ENCODE data around the gene CD300H. TPM values are rescaled to one million over a fixed set of nuclear protein-coding genes. Genes with fewer than 3 reads are reported as not detected.

The CD300H gene
- total RNA-seq, 1 experiment from 2014 or later, result not detected

DNA sequence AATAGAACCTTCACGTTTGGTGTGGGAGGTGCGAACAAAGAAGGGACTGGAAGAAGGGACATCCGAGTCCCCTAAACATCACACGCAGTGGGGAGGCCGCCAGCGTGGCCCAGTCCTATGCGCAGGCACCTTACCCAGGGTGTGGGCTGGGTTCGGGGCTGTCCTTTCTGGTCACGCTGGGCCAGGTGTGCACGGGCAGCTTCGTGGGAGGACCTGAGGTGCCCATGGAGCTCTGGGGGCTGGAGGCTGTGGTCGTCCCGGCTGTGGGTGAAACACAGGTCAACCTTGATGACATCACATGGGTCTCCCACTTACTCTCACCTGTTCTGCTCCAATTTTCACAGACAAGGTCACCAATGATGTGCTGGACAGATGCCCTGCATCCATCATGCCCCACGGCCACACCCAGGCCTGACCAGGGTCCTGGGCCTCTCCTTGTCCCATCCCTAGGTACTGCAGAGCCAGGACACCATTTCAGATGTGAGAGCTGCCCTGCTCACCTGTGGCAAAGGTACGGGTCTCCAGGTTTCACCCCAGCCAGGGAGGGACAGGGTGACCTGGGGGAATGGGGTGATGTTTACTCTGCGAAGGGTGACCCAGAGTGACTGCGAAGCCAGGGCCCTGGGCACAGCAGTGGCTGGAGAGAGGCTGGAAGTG is 24.5 kb downstream of the CD300H start:
- DNase-seq (no peak), ATAC-seq (no peak)
- Histone ChIP-seq H3K4me3 (ENCODE audit: low read length) (no peak overlapping the region), H2AFZ (ENCODE audit: low read length) (no peak overlapping the region), H3K79me2 (ENCODE audit: low read length) (no peaks in the 10 kb centered on the region), H3K9me2 (replicated peaks; ENCODE audit: low read length) (no peaks in the 10 kb centered on the region), H3K9ac (ENCODE audit: low read length) (no peak overlapping the region), H3K36me3 (ENCODE audit: low read depth, low read length) (no peaks in the 10 kb centered on the region), H4K20me1 (ENCODE audit: low read length) (no peaks in the 10 kb centered on the region), H3K27me3 (ENCODE audit: low read length) (peaks cover 36% of the 10 kb centered on the region), H3K4me1 (ENCODE audit: insufficient read depth, low read length) (no peaks in the 10 kb centered on the region), H3K4me2 (ENCODE audit: low read length) (no peak overlapping the region), H3K27ac (ENCODE audit: low read length) (no peak overlapping the region), H3F3A (ENCODE audit: low read length, unreplicated experiment) (no peaks in the 10 kb centered on the region), H3K9me3 (ENCODE audit: low read length) (no peaks in the 10 kb centered on the region)
- BruUV-seq (replicated peaks), result no TSS peak
- TF ChIP-seq, protein P1, sequence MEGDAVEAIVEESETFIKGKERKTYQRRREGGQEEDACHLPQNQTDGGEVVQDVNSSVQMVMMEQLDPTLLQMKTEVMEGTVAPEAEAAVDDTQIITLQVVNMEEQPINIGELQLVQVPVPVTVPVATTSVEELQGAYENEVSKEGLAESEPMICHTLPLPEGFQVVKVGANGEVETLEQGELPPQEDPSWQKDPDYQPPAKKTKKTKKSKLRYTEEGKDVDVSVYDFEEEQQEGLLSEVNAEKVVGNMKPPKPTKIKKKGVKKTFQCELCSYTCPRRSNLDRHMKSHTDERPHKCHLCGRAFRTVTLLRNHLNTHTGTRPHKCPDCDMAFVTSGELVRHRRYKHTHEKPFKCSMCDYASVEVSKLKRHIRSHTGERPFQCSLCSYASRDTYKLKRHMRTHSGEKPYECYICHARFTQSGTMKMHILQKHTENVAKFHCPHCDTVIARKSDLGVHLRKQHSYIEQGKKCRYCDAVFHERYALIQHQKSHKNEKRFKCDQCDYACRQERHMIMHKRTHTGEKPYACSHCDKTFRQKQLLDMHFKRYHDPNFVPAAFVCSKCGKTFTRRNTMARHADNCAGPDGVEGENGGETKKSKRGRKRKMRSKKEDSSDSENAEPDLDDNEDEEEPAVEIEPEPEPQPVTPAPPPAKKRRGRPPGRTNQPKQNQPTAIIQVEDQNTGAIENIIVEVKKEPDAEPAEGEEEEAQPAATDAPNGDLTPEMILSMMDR (conservative IDR thresholded peaks at IDR 0.05; ENCODE audit: low read depth, low read length), result no peak
- no peak for TF ChIP-seq EZH2 (IDR thresholded peaks at IDR 0.05; ENCODE audit: low read length, unreplicated experiment)
- TF ChIP-seq EZH2phosphoT487 (IDR thresholded peaks at IDR 0.05; ENCODE audit: borderline replicate concordance, low read length), result no peak
- CTCF ChIA-PET, result interaction anchor here (0.6 kb wide), 1 partner anchor 194 kb away, joined by 5 read pairs; the partner anchor contains the start of gene RAB37
- intact Hi-C loops (cut with micrococcal nuclease), result no loop called here
- POLR2A ChIA-PET (ENCODE audit: unreplicated experiment), result no interaction called here

DNA sequence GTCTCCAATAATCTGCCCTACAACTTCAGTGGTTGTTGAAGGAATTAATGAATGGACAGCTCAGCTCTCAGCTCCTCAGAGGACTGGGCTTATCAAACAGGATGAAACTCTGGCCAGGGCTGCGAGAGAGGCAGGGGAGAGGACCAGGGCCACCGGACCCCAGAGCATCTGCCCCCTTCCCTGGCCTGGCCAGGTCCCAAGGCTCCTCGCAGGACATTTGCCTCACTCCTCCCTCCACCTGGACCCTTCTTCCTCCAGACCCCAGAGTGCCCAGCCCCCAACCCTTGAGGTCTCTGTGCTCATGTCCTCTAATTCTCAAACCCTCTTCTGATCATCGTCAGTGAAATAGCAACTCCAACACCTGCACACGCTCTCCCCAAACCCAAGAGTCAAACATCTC is 25.1 kb downstream of the CD300H start:
- no peaks in the 10 kb centered on the region for H3K4me1 ChIP-seq (ENCODE audit: insufficient read depth, low read length)
- no peak overlapping the region for H2AFZ ChIP-seq (ENCODE audit: low read length)
- H3K27ac ChIP-seq (ENCODE audit: low read length), result no peak overlapping the region
- POLR2A ChIA-PET (ENCODE audit: unreplicated experiment), result no interaction called here
- BruUV-seq (replicated peaks), result no TSS peak
- no peak overlapping the region for H3K4me3 ChIP-seq (ENCODE audit: low read length)
- no peak for DNase-seq
- no peaks in the 10 kb centered on the region for H3K79me2 ChIP-seq (ENCODE audit: low read length)
- no peaks in the 10 kb centered on the region for H3F3A ChIP-seq (ENCODE audit: low read length, unreplicated experiment)
- TF ChIP-seq EZH2phosphoT487 (IDR thresholded peaks at IDR 0.05; ENCODE audit: borderline replicate concordance, low read length) (no peak), EZH2 (IDR thresholded peaks at IDR 0.05; ENCODE audit: low read length, unreplicated experiment) (no peak)
- TF ChIP-seq, protein P1 (conservative IDR thresholded peaks at IDR 0.05; ENCODE audit: low read depth, low read length), result no peak
- no peak overlapping the region for H3K9ac ChIP-seq (ENCODE audit: low read length)
- no peak for ATAC-seq
- CTCF ChIA-PET, result no interaction called here
- H3K27me3 ChIP-seq (ENCODE audit: low read length), result peaks cover 42% of the 10 kb centered on the region
- H3K9me3 ChIP-seq (ENCODE audit: low read length), result no peaks in the 10 kb centered on the region
- no peaks in the 10 kb centered on the region for H3K36me3 ChIP-seq (ENCODE audit: low read depth, low read length)
- intact Hi-C loops (cut with micrococcal nuclease), result no loop called here
- no peak overlapping the region for H3K4me2 ChIP-seq (ENCODE audit: low read length)
- no peaks in the 10 kb centered on the region for H3K9me2 ChIP-seq (replicated peaks; ENCODE audit: low read length)
- H4K20me1 ChIP-seq (ENCODE audit: low read length), result no peaks in the 10 kb centered on the region

Data from PC-3 (cell line).